Activated CD4-positive, alpha-beta T cell treated with anti-CD3 and anti-CD28 coated beads for 1 hour (primary cell): ENCODE data around the gene PDZD2.
"Not testable (repeated sequence)": the region's sequence is repeated elsewhere in the genome, so short reads cannot be mapped to it uniquely, and the experiment has no call there.

Experiments used
- DNase-seq: peaks from one replicate; pipeline ENCODE4 v3.0.0-alpha.2; 2020

The PDZD2 gene

DNA sequence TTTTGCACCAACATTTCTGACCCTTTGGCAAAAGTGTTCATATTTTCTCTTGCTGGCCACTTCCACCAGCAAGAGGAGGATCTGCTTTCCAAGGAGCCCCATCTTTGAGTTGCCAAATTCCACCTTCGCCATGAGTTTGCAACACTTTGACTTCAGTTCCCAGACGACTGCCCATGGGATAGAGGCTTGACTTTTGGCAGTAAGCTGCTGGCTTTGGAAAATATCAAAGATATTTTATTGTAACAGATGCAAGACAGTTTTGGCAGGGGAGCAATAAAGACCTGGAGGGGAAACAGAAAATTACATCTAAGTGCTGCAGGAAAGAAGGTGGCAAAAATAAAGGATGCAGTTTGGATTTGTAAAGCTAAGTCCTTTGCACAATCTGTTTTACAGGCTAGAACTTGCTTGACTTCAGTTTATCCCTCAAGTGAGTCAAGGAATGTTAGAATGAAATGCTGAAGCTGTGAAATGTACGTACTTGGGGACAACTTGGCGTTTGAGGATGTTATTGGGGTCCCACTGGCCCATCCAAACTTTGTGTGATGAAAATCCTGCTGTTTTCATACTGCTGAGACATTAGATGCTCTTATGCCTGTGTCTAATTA, 302.3 kb downstream of the PDZD2 start:
- DNase-seq: no peak

DNA sequence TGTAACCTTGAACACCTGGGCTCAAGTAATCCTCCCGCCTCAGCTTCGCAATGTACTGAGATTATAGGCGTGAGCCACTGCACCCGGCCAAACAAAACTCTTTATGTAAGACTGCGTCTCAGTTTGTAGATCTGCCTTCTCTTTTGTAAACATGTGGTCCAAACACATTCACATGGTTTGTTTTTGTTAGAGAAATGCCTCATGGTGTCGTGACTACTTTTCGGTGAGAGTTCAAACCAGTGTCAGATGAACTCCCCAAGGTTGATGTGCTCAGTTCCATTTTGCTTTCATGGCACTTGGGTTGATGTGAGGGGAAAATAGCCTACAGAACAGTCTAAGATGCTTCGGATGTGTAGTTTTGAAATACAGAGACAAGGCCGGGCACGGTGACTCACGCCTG, 303.6 kb downstream of the PDZD2 start:
- DNase-seq: no peak

DNA sequence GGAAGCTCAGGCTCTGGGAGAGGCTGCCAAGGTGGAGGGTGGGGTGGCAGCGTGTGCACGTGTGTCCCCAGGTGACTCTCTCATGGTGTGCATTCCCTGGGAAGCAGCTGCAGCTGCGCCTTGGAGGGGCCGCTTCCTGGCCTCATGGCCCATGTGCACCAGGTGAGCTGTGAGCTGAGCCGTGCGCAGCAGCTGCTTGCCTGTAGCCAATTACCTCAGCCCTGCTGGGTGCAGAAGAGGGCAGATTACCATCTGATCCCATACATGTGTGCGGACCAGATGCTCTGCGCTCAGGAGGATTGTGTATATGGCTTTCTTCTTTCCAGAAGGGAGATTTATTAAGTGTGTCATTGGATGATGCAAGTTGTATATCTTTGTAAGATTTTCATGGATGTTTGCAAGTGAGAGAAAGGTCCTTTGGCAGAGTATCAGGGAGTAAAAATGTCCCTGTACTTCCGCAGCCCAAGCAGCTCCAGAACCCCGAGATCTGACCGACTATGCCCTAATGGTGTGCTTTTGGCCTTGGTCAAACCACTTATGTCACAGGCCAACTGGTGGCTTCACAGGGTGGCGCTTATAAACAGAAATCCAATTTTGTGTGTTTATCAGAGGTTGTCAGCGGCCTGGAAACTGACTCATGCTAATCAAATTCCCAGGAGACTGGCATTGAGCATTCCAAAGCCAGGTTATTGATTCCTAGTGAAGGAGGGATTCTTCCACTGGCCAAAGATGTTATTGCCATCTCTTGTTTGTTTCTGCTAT, 305.9 kb downstream of the PDZD2 start:
- DNase-seq: no peak

DNA sequence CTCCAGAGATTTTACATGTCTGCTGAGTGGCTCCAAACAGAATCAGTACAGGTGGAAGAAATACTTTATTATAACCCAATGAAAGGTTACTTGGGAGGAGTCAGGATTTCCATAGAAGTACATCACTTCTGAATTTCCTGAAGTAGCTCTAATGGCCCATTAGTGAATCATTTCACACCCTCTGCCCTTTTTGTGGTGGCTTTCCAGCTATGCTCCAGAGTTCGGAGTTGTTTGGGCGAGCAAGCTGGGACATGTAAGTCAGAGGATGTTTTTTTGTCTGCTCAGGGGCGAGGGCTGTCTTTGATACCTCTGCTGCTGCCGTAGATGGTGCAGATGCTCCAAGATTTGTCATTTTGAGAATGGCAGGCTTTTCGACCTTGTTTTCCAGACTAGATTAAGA, 309.1 kb downstream of the PDZD2 start:
- no peak for DNase-seq

DNA sequence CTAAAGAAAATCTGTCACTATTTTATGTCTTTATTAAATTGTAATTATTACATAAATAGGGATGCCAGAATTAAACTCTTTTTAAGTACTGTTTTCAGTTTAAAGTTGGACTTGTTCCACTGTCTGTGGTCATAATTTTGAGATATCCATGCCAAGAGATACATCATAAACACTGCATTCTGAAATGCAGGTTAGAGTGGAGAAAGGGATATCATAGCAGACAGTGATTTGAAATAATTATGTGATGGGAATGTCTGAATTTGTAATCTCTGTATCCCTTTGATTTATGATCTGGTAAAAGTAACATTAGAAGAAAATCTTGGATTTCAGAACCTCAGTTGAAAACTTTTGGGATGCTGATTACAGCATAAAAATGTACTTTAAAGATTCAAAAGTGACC, 313.1 kb downstream of the PDZD2 start:
- DNase-seq: no peak

DNA sequence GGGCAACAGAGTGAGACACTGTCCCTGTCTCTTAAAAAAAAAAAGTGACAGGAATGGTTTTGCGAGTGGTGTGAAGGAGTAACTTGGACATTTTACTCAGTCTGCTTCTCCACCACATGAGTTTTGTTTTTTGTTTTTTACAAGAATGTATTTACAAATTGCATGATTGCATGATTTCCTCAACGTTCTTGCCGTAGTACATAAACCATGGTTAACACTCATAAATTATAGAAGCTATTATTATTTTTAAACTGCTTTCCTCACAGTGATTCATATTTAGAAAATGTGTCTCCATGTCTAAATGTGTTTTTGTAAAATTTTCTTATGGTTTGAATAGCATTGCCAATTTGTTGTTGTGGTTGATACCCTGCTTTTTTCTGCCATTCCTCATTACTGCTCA, 315.2 kb downstream of the PDZD2 start:
- DNase-seq: no peak

DNA sequence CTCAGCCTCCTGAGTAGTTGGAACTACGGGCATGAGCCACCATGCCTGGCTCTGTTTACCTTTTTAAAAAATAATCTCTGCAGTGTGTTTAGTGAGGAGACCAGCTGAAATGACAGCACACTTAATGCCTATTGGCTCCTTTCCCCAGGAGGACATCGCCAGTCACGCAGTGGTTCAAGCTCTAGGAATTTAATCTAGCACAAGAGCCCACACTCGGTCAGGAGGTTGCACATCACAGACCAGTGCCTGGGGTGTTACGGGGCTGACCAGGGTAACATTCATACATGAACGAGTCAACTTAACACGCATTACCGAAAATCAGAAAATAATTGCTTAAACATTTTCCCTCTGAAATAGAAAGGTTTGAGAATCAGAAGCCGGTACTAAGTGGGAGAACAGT, 318.2 kb downstream of the PDZD2 start:
- no peak for DNase-seq

DNA sequence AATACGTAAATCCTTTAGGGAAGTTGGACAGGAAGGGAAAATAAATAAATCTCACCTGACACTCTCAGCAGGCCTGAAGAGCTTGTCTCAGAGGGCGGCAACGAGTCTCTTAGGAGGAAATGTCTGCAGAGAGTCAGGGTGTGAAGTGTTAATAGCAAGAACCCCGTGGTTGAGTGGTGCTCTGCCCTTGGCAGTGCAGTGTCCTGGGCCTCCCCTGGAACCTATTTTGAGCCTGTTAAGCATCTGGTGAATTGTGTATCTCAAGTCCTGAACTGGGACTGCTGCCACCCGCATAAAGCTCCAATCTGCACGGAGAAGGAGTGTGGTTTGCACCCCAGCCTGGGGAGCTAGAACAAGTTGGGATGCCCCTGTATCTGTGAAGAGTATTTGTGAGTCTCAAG, 323.4 kb downstream of the PDZD2 start:
- no peak for DNase-seq

DNA sequence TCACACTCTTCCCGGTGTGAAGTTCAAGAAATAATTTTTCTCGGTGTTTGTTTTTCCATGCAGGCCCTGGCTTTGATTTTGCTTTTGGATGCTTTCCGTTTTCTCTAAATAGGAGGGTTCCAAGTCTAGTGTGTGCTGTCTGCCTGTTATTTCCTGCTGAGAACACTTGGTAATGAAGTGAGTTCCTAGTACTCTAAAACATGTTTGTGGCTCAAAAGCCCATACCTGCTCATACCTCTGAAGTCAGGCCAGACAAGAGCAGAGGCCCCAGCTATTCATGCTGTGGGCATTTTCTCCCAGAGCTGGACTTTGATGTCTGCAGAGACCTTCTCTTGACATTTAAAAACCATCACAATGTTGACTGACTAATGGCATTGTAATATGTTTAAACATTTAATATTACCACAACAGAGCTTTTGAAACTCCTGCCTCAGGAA, 324.0 kb downstream of the PDZD2 start:
- DNase-seq: no peak

DNA sequence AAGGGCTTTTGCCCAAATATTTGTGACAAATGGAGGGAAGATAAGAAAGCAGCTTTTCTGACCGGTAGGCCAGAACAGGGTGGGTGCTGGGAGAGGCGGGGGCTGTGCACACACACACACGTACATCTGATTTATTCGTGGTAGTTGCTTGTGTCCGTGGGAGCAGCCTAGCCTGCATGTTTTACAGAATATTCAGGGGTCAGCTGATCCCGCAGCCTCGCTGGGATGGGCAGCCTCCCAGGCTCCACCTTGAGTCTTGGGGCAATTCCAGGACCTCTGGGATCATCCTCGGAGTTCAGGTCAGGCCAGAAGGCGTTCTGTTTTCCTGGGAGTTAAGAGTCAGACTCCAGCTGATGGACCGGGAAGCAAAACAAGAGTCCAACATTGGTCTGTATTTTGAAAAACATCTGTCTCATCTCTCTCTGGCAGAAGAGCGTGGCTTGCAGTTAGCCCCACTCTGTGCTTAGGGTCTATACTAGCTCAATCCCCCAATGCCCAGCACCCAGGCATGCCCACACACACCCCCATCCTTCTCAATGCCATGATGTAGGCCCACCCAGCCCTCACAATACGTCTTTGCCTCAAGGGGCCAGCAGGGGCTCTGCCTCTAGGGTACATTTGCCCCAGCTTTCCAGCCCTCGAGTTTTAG, 324.6 kb downstream of the PDZD2 start:
- DNase-seq: no peak

DNA sequence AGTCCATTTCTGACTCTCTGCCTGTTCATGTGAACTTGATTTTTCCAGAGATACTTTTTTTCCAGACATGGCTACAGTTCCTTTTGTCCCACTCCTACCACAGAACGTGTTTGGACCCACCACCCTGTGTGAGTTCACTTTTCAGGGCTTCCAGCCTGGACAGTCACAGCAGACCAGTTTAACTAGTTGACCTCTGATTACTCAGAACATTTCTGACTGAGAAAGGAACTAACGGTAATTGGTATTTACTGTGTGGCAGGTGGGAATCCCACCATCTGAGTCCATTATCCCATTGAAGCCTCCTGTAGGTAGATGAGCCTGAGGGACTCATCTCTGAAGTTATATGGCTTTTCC, 325.1 kb downstream of the PDZD2 start:
- DNase-seq: no peak

DNA sequence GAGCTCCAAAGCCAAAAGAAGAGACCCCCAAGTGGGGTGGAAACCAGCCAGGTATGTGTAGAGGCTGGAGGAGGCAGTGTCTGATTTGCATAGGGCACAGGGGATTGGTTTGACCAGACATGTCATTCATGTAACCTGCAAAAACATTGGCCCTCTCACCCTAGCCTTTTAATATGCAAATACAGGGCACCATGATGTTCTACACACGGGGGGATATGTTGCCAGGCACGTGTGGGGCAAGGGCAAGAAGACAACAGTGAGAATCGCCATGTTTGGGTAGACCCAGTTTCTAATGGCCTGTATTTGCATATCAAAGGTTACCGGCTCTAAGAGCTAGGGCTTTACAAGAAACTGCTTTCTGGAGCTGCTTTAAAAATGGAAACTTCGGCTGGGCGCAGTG, 326.3 kb downstream of the PDZD2 start:
- no peak for DNase-seq

DNA sequence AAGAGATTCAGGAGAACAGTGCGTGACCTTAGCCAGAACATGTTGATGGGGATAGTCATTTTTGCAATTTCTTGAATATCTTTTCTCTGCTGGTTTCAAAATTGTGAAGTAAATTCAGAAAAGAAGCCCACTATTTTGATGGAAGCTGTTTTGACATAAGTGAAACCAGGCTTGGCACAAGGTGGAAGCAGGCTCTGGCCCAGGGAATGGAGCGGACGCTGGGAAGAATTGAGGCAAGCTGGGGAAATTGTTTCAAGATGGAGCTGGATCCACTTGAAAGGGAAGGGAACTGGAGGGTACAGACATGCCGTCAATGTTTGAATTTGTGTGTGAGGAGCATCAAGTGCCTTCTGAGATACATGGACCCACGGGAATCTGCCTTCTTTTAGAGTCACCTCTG, 328.0 kb downstream of the PDZD2 start:
- no peak for DNase-seq

DNA sequence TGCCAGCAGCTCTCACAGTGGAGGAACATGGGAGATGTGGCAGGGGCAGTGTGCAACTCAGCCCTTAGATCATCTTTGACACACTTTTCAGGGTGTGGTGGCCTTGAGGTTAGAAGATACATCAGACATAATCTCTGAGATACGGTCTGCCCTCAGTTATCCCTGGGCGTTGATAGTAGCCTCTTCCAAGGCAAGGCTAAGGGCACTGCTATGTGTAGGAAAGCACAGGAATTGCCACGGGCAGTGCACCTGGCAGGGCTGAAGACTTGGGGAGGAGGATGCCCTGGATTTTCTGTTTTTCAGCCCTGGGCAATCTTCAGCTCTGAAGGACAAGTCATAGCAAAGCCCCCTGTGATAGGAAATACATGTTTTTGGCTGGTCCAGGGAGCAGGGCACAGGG, 328.5 kb downstream of the PDZD2 start:
- no peak for DNase-seq

DNA sequence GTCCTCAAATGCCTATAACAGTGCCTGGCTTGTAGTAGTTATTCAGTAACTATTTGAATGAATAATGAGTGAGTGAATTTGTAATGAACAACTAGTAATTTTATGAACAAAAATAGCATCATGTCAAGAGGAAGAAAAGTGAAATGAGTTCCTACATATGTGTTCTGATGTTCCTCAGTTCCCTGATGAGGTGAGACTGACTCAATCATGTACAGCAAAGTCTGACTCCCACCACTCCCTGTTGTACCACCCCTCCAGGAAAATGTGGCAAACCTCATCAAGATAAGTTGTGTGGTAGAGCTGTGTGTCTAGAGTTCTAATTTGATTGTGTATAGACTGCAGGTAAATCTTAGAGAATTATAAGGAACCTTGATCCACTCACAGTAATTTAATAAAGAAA, 333.6 kb downstream of the PDZD2 start:
- DNase-seq: no peak

DNA sequence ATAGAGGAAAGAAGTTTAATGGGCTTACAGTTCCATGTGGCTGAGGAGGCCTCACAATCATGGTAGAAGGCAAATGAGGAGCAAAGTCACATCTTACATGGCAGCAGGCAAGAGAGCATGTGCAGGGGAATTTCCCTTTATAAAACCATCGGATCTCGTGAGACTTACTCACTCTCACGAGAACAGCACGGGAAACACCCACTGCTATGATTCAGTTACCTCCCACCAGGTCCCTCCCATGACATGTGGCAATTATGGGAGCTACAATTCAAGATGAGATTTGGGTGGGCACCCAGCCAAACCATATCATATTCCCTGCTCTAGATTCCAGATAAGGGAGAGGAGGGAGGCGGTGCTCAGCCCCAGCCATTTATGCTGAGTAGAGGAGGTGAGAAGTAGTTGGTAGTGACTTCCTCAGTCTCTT, 336.3 kb downstream of the PDZD2 start:
- not testable (repeated sequence) for DNase-seq

DNA sequence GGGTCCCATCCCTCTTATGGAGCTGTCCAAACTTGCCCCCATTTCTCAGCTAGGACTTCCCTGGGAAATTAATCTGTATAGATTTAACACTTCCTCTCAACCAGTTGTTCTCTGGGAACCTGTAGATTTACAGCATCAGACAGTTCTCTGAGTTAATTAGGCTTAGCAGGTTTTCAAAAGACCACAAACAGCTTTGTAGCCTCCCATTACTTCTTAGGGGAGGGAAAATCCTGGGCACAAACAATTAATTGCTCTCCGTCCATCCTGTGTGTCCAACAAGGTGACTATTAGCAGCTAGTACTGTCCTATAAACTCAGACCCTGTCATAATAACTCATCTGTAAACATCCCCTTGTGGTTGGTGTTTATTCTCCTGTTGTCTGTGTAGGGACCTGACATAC, 337.2 kb downstream of the PDZD2 start:
- no peak for DNase-seq

DNA sequence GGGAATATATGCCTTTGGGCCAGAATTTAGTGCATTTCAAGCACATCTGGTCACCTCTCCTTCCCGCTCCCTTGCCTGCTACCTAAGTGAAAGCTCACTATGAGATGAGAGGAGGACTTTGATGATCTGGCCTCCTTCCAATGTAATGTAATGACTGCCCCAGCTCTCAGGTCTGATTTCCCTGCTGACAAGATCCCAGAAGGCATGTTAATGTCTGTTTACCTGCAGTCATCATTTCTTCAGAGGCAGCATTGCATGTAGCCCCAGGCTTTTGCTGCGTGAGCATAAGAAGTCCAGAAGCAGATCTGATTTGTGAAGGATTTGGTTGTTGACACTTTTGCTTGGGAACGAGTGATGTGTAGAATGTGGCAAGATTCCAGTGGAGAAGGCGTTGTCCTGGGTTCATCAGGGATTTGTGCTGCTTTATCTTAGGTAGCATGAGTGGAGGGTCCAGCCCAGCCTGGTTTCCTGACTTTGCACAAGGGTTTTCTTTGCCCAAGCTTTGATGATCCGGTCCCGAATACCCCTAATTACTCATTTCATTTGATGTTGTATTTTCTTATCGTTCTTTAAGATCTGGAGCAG, 342.5 kb downstream of the PDZD2 start:
- DNase-seq: no peak

DNA sequence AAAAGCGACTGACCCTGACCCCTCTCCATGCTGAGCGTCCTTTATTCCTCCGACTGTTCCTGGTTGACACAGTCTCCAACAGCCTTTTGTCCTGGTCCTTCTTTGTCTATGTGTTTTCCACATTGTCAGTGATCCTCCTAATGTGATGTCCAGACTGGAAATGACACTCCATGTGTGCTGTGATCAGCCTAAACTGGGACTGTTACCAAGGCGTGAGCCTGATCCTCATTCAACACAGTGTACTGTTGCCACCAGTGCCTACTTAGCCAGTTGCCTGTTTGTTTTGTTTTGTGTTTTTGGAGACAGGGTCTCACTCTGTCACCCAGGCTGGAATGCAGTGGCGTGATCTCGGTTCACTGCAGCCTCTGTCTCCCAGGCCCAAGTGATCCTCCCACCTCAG, 343.1 kb downstream of the PDZD2 start:
- no peak for DNase-seq

DNA sequence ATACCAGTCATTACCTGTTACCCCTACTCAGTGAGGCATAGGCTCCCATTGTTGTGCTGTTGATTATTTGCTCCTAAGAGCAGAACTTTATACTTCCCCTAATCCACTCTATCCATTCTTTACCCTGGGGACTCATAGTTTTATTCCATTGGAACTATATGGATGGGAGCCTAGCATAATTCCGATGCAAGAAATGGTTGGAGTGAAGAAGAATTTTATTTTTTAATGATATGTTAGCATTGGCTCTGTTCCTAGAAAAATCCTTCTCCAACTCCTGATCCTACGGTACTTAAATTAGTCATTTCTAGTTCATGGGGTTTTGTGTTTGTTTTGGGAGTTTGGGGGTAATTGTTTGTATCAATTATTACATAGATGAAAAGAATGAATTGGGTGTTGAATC, 343.7 kb downstream of the PDZD2 start:
- DNase-seq: no peak

DNA sequence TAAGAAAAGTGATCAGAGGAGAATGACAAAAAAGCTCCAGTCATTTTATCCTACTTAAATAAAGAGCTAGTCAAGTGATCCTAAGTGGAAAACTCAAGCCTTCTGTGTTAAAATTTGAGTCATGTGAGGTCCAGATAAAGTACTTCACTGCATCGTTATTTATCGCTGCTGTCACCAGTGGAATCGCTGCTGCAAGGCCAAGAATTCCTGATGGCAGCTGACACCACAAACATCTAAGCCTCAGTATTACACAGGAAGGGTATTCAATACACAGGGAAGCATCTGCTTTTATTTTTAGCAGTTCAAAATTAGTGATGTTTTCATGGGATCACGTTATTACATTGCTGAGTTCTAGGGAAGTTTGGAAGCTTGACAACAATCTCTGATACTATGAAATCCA, 344.9 kb downstream of the PDZD2 start:
- DNase-seq: no peak

DNA sequence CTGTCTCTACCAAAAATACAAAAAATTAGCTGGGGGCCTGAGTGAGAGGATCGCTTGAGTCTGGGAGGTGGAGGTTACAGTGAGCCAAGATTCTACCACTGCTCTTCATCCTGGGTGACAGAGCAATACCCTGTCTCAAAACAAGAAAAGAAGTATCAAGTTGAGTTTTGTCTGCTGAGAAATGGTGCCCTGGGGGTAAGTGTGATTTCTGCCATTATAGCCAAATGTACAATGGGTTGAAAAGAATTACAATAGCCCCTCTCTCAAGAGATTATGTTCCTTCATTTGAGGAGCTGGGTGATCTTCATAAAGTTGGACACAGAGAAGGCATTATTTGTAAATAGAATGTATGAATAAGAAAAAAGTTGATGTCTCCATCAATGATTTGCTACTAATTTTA, 345.8 kb downstream of the PDZD2 start:
- no peak for DNase-seq

DNA sequence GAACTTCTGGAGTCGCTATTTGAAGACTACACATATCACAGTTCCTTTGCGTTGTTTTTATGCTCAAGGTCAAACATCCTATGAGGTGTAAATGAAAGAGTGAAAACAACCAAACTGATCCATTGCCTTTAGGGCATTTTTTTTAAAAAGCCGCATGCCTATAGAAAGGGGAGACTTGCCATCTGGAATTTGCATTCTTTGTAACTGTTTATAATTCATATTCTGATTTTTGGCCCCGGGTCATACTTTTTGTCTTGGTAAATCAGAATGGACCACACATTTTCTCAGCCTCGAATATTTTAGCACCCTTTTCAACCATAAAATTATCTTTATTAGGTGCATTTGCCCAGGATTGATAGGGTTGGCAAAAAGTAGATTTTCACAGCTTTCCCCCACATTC, 347.2 kb downstream of the PDZD2 start:
- DNase-seq: no peak
